GM21367 (cell line): Measurements from ENCODE around the gene SLC18A2.
"Not testable (repeated sequence)": the region's sequence is repeated elsewhere in the genome, so short reads cannot be mapped to it uniquely, and the experiment has no call there.

Source experiments
- ATAC-seq: cut with Tn5 transposase; IDR thresholded peaks from one replicate; pipeline ENCODE4 v1.9.1; 2021; ENCODE audit not compliant: unreplicated experiment

Gene SLC18A2

GRCh38 chr10:117262291-117262902 lies 21.5 kb downstream of the SLC18A2 start:
- ATAC-seq: no peak

GRCh38 chr10:117262903-117263293 lies 22.0 kb downstream of the SLC18A2 start:
- ATAC-seq: no peak

- no peak for ATAC-seq
These were observed 23.9 kb downstream of the SLC18A2 start for GRCh38 chr10:117264782-117265181.

- no peak for ATAC-seq
These were observed 25.5 kb downstream of the SLC18A2 start for GRCh38 chr10:117266400-117266799.

GRCh38 chr10:117266812-117267211 lies 25.9 kb downstream of the SLC18A2 start:
- no peak for ATAC-seq

- ATAC-seq: no peak
These were observed 27.3 kb downstream of the SLC18A2 start for GRCh38 chr10:117268258-117268657.

- no peak for ATAC-seq
These were observed 28.0 kb downstream of the SLC18A2 start for GRCh38 chr10:117268907-117269306.

- no peak for ATAC-seq
These were observed 30.5 kb downstream of the SLC18A2 start for GRCh38 chr10:117271427-117271826.

- ATAC-seq: no peak
These were observed 31.5 kb downstream of the SLC18A2 start for GRCh38 chr10:117272195-117273076.

- no peak for ATAC-seq
These were observed 33.1 kb downstream of the SLC18A2 start for GRCh38 chr10:117273980-117274379.

GRCh38 chr10:117274509-117274908 lies 33.6 kb downstream of the SLC18A2 start:
- no peak for ATAC-seq

- no peak for ATAC-seq
These were observed 34.2 kb downstream of the SLC18A2 start for GRCh38 chr10:117275121-117275520.

GRCh38 chr10:117277675-117278074 lies 36.8 kb downstream of the SLC18A2 start:
- ATAC-seq: no peak

- ATAC-seq: no peak
These were observed 44.0 kb downstream of the SLC18A2 start for GRCh38 chr10:117284716-117285494.

GRCh38 chr10:117290872-117291271 lies 50.0 kb downstream of the SLC18A2 start:
- not testable (repeated sequence) for ATAC-seq

- ATAC-seq: no peak
These were observed 53.2 kb downstream of the SLC18A2 start for GRCh38 chr10:117294039-117294645.

GRCh38 chr10:117294735-117295134 lies 53.8 kb downstream of the SLC18A2 start:
- ATAC-seq: no peak

- no peak for ATAC-seq
These were observed 57.3 kb downstream of the SLC18A2 start for GRCh38 chr10:117298219-117298618.

- ATAC-seq: no peak
These were observed 58.5 kb downstream of the SLC18A2 start for GRCh38 chr10:117299435-117299834.

- no peak for ATAC-seq
These were observed 59.8 kb downstream of the SLC18A2 start for GRCh38 chr10:117300671-117301070.

- not testable (repeated sequence) for ATAC-seq
These were observed 62.5 kb downstream of the SLC18A2 start for GRCh38 chr10:117303451-117303850.
